SK-N-SH treated with all-trans-retinoic acid at 6 μM for 48 hours (cell line): ENCODE results near the gene MFSD6L.
"Not testable (repeated sequence)": the region's sequence is repeated elsewhere in the genome, so short reads cannot be mapped to it uniquely, and the experiment has no call there.

ENCODE experiments used
- ATAC-seq: fragments of 200-7000 bp; cut with Tn5 transposase; 3 replicates; pipeline ENCODE4 v1.9.1; 2020; ENCODE audit warnings: mild to moderate bottlenecking, moderate library complexity
- ARNTL ChIP-seq: fragments of 450-650 bp; formaldehyde crosslinking; IDR thresholded peaks from 2 replicates; pipeline ENCODE4 v1.5.0; 2020; ENCODE audit warnings: low read depth, mild to moderate bottlenecking, moderate library complexity, borderline replicate concordance
- BACH2 ChIP-seq: fragments of 250-450 bp; sonication (Bioruptor Pico); IDR thresholded peaks from 2 replicates; pipeline ENCODE4 v1.9.0; 2021; ENCODE audit warnings: mild to moderate bottlenecking, borderline replicate concordance
- ESRRG ChIP-seq: fragments of 250-450 bp; sonication (Bioruptor Pico); IDR thresholded peaks from 2 replicates; pipeline ENCODE4 v1.6.1; 2021; ENCODE audit warnings: mild to moderate bottlenecking
- GLIS3 ChIP-seq: fragments of 250-450 bp; sonication (Bioruptor Pico); IDR thresholded peaks from 2 replicates; pipeline ENCODE4 v1.5.0; 2020; ENCODE audit warnings: mild to moderate bottlenecking, moderate library complexity
- ISL1 ChIP-seq: fragments of 250-450 bp; sonication (Bioruptor Pico); IDR thresholded peaks from 2 replicates; pipeline ENCODE4 v2.1.2; 2022; ENCODE audit warnings: mild to moderate bottlenecking, moderate library complexity
- OSR1 ChIP-seq: fragments of 250-450 bp; sonication (Bioruptor Pico); IDR thresholded peaks from 2 replicates; pipeline ENCODE4 v1.8.0; 2022; ENCODE audit warnings: moderate library complexity, mild to moderate bottlenecking, inconsistent platforms
- PPARA ChIP-seq: fragments of 250-450 bp; sonication (Bioruptor Pico); IDR thresholded peaks from 2 replicates; pipeline ENCODE4 v1.5.0; 2020; ENCODE audit warnings: mild to moderate bottlenecking, borderline replicate concordance
- RARB ChIP-seq: fragments of 250-450 bp; sonication (Bioruptor Pico); IDR thresholded peaks from 2 replicates; pipeline ENCODE4 v1.8.0; 2021; ENCODE audit warnings: mild to moderate bottlenecking, moderate library complexity
- SNAI2 ChIP-seq: fragments of 250-450 bp; sonication (Bioruptor Pico); IDR thresholded peaks from 2 replicates; pipeline ENCODE4 v1.5.0; 2020; ENCODE audit warnings: mild to moderate bottlenecking, moderate library complexity
- TCF4 ChIP-seq: fragments of 250-450 bp; sonication (Bioruptor Pico); IDR thresholded peaks from 2 replicates; pipeline ENCODE4 v1.8.0; 2021; ENCODE audit warnings: mild to moderate bottlenecking, moderate library complexity, borderline replicate concordance
- TOX ChIP-seq: fragments of 250-450 bp; sonication (Bioruptor Pico); IDR thresholded peaks from 2 replicates; pipeline ENCODE4 v1.8.0; 2021; ENCODE audit warnings: mild to moderate bottlenecking, moderate library complexity, borderline replicate concordance
- ZC3H10 ChIP-seq: fragments of 250-450 bp; sonication (Bioruptor Pico); IDR thresholded peaks from 2 replicates; pipeline ENCODE4 v1.5.1; 2021; ENCODE audit warnings: mild to moderate bottlenecking, moderate library complexity
- ZFP3 ChIP-seq: fragments of 250-450 bp; sonication (Bioruptor Pico); IDR thresholded peaks from 2 replicates; pipeline ENCODE4 v1.5.0; 2020; ENCODE audit warnings: mild to moderate bottlenecking, moderate library complexity
- ZFP30 ChIP-seq: fragments of 450-650 bp; formaldehyde crosslinking; IDR thresholded peaks from 2 replicates; pipeline ENCODE4 v1.5.0; 2022; ENCODE audit warnings: mild to moderate bottlenecking, moderate library complexity
- ZNF565 ChIP-seq: fragments of 450-650 bp; formaldehyde crosslinking; conservative IDR thresholded peaks from 2 replicates; pipeline ENCODE4 v1.5.0; 2020; ENCODE audit warnings: low read depth, mild to moderate bottlenecking, moderate library complexity
- ZNF8 ChIP-seq: fragments of 450-650 bp; formaldehyde crosslinking; IDR thresholded peaks from 2 replicates; pipeline ENCODE4 v1.5.0; 2020; ENCODE audit warnings: mild to moderate bottlenecking, moderate library complexity
- TF ChIP-seq, protein P1 (sequence below): fragments of 250-450 bp; sonication (Bioruptor Pico); IDR thresholded peaks from 2 replicates; pipeline ENCODE4 v1.5.0; 2020; ENCODE audit warnings: mild to moderate bottlenecking, moderate library complexity
- TF ChIP-seq, protein P2 (sequence below): fragments of 250-450 bp; sonication (Bioruptor Pico); IDR thresholded peaks from 2 replicates; pipeline ENCODE4 v1.8.0; 2021; ENCODE audit warnings: low read depth, mild to moderate bottlenecking, moderate library complexity, borderline replicate concordance
- TF ChIP-seq, protein P3 (sequence below): fragments of 250-450 bp; sonication (Bioruptor Pico); IDR thresholded peaks from 2 replicates; pipeline ENCODE4 v1.8.0; 2020; ENCODE audit warnings: mild to moderate bottlenecking, moderate library complexity, borderline replicate concordance
- TF ChIP-seq, protein P4 (sequence below): fragments of 250-450 bp; sonication (Bioruptor Pico); IDR thresholded peaks from 2 replicates; pipeline ENCODE4 v1.5.1; 2020; ENCODE audit warnings: low read depth, mild to moderate bottlenecking, moderate library complexity

Gene MFSD6L

DNA sequence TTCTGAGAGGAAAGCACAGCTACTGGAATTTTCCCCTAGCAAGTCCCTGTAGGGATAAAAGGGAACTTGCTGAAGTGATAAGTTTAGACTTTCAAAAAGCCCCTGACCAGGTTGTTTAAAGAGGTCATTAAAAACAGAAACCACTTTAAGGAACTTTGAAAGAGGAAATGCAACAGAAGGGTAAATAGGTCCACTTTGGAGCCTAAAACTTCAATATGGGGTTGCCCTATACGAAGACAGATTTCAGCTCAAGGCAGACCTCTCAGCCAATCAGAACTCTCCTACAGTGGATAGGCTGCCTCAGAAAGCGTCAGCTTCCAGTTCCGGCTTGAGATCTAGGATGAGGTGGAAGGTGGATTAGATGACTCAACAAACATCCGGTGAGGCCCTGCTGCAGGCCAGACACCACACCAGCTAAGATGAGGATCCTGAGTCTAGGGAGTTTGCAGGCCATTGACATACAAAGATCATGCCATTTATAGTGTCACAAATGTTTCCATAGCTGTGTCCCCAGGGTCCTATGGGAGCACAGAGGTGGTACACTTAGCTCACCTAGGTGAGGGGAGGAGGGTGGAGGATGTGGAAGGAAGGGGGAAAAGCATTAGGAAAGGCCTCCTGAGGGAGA lies 7.9 kb upstream of the MFSD6L start:
- no peak for ATAC-seq
- TF ChIP-seq ZNF565 (CRISPR knock-in tag) (no peak), ZC3H10 (CRISPR knock-in tag) (no peak), ESRRG (no peak), TCF4 (no peak), OSR1 (CRISPR knock-in tag) (no peak), ISL1 (CRISPR knock-in tag) (no peak), RARB (CRISPR knock-in tag) (no peak), PPARA (CRISPR knock-in tag) (no peak), TOX (CRISPR knock-in tag) (no peak), GLIS3 (CRISPR knock-in tag) (no peak), ZNF8 (CRISPR knock-in tag) (no peak), SNAI2 (CRISPR knock-in tag) (no peak), ARNTL (CRISPR knock-in tag) (no peak), BACH2 (no peak), ZFP3 (no peak), ZFP30 (CRISPR knock-in tag) (no peak)
- TF ChIP-seq, protein P1, sequence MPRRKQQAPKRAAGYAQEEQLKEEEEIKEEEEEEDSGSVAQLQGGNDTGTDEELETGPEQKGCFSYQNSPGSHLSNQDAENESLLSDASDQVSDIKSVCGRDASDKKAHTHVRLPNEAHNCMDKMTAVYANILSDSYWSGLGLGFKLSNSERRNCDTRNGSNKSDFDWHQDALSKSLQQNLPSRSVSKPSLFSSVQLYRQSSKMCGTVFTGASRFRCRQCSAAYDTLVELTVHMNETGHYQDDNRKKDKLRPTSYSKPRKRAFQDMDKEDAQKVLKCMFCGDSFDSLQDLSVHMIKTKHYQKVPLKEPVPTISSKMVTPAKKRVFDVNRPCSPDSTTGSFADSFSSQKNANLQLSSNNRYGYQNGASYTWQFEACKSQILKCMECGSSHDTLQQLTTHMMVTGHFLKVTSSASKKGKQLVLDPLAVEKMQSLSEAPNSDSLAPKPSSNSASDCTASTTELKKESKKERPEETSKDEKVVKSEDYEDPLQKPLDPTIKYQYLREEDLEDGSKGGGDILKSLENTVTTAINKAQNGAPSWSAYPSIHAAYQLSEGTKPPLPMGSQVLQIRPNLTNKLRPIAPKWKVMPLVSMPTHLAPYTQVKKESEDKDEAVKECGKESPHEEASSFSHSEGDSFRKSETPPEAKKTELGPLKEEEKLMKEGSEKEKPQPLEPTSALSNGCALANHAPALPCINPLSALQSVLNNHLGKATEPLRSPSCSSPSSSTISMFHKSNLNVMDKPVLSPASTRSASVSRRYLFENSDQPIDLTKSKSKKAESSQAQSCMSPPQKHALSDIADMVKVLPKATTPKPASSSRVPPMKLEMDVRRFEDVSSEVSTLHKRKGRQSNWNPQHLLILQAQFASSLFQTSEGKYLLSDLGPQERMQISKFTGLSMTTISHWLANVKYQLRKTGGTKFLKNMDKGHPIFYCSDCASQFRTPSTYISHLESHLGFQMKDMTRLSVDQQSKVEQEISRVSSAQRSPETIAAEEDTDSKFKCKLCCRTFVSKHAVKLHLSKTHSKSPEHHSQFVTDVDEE (CRISPR knock-in tag): no peak
- TF ChIP-seq, protein P2, sequence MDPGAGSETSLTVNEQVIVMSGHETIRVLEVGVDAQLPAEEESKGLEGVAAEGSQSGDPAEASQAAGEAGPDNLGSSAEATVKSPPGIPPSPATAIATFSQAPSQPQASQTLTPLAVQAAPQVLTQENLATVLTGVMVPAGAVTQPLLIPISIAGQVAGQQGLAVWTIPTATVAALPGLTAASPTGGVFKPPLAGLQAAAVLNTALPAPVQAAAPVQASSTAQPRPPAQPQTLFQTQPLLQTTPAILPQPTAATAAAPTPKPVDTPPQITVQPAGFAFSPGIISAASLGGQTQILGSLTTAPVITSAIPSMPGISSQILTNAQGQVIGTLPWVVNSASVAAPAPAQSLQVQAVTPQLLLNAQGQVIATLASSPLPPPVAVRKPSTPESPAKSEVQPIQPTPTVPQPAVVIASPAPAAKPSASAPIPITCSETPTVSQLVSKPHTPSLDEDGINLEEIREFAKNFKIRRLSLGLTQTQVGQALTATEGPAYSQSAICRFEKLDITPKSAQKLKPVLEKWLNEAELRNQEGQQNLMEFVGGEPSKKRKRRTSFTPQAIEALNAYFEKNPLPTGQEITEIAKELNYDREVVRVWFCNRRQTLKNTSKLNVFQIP (CRISPR knock-in tag): no peak
- TF ChIP-seq, protein P3, sequence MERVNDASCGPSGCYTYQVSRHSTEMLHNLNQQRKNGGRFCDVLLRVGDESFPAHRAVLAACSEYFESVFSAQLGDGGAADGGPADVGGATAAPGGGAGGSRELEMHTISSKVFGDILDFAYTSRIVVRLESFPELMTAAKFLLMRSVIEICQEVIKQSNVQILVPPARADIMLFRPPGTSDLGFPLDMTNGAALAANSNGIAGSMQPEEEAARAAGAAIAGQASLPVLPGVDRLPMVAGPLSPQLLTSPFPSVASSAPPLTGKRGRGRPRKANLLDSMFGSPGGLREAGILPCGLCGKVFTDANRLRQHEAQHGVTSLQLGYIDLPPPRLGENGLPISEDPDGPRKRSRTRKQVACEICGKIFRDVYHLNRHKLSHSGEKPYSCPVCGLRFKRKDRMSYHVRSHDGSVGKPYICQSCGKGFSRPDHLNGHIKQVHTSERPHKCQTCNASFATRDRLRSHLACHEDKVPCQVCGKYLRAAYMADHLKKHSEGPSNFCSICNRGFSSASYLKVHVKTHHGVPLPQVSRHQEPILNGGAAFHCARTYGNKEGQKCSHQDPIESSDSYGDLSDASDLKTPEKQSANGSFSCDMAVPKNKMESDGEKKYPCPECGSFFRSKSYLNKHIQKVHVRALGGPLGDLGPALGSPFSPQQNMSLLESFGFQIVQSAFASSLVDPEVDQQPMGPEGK (CRISPR knock-in tag): no peak
- TF ChIP-seq, protein P4, sequence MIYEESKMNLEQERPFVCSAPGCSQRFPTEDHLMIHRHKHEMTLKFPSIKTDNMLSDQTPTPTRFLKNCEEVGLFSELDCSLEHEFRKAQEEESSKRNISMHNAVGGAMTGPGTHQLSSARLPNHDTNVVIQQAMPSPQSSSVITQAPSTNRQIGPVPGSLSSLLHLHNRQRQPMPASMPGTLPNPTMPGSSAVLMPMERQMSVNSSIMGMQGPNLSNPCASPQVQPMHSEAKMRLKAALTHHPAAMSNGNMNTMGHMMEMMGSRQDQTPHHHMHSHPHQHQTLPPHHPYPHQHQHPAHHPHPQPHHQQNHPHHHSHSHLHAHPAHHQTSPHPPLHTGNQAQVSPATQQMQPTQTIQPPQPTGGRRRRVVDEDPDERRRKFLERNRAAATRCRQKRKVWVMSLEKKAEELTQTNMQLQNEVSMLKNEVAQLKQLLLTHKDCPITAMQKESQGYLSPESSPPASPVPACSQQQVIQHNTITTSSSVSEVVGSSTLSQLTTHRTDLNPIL: no peak

DNA sequence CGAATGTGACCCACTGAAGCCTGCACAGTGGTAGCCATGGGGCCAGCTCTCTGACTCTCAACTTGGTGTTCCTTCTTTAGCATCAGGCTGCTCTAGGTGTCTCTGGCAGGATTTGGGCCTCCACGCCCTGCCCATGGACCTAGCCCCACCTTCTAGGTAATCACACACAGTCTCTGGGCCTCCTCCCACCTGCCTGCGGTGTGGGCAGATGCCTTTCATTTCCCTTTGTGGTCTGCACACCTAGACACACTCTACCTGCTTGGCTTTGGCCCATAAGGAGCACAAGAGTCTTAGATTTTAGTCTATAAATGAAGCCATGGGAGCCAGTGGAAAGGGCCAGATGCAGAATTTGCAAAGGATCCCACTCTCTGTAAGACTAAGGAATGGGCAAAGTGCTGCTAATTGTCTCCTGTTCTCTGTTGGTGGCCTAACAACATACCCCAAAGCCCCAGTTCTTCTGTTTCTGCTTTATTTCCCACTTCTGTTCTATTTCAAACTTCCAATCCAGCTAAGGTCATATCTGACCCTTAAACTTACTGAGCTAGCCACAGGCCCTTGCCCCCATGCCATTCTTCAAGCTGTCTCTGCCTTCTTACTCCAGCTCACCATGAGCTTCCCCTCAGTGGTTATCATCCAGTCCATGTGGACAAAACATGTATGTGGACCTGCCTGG lies 7.2 kb upstream of the MFSD6L start:
- ATAC-seq: no peak
- TF ChIP-seq ARNTL (CRISPR knock-in tag) (no peak), TOX (CRISPR knock-in tag) (no peak), OSR1 (CRISPR knock-in tag) (no peak), BACH2 (no peak), SNAI2 (CRISPR knock-in tag) (no peak), ZFP3 (no peak), ESRRG (no peak)

DNA sequence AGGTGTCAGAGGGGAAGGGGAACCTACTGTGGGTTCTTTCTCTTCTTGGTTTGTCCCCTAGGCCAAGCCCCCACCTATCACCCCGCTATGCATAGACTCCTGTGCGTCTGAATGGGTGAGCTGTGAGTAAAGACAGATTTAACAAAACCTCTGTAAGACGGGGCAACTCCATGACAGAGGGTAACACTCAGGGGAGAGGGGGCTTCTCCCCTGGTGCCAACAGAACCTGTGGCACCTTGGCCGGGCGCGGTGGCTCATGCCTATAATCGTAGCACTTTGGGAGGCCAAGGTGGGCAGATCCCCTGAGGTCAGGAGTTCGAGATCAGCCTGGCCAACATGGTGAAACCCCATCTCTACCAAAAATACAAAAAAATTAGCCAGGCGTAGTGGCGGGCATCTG lies 6.2 kb upstream of the MFSD6L start:
- ATAC-seq: not testable (repeated sequence)
